Peyer's patch (tissue), 4 donors: ENCODE results near the gene ABHD17B. TPM values are rescaled to one million over a fixed set of nuclear protein-coding genes. Genes with fewer than 3 reads are reported as not detected.

ENCODE experiments used
- DNase-seq, 3 donors: peaks; one replicate each; pipeline ENCODE4 v3.0.0-alpha.2; 2017 to 2019
- H3K27ac ChIP-seq, 4 donors: fragments of 200-600 bp; sonication (generic); one replicate each; pipeline ENCODE4 v1.5.1; 2016 to 2019
- H3K27me3 ChIP-seq, 2 donors: fragments of 200-600 bp; sonication (generic); one replicate each; pipeline ENCODE4 v1.5.1; 2019
- H3K36me3 ChIP-seq, 3 donors: fragments of 200-600 bp; sonication (generic); one replicate each; pipeline ENCODE4 v1.5.1; 2016 to 2019
- H3K4me1 ChIP-seq, 4 donors: fragments of 200-600 bp; sonication (generic); one replicate each; pipeline ENCODE4 v1.5.1; 2016 to 2019
- H3K4me3 ChIP-seq, 4 donors: fragments of 200-600 bp; sonication (generic); 1 replicate in 3 of 4; 2 replicates in 1 of 4; pipeline ENCODE4 v1.5.1; 2016 to 2019; ENCODE audit warnings: mild to moderate bottlenecking in 1 of 4
- H3K9me3 ChIP-seq, 4 donors: fragments of 200-600 bp; sonication (generic); one replicate each; pipeline ENCODE4 v1.5.1; 2016 to 2019; ENCODE audit warnings: mild to moderate bottlenecking in 1 of 4
- POLR2A ChIP-seq, 2 donors: fragments of 450-650 bp; IDR thresholded peaks; one replicate each; pipeline ENCODE4 v1.5.1; 2017; ENCODE audit warnings: antibody characterized with exemption in 2 of 2, mild to moderate bottlenecking in 2 of 2, moderate library complexity in 2 of 2
- total RNA-seq, 4 donors: library from RNA; depleted of rRNA; stranded (reverse); fragments of >200 nt; gene quantifications; one replicate each; pipeline ENCODE4 v1.1.0, GENCODE V29; 2016
- TF ChIP-seq, protein P1 (sequence below), 6 experiments: fragments of 450-650 bp in 4 of 6; fragments of 200-600 bp in 2 of 6; sonication (generic) in 1 of 6; IDR thresholded peaks; one replicate each; pipeline ENCODE4 v1.5.1; 2017 to 2019; ENCODE audit warnings: antibody characterized with exemption in 6 of 6, mild to moderate bottlenecking in 3 of 6, moderate library complexity in 1 of 6

ABHD17B gene
- total RNA-seq, 4 donors from 2014 or later, result 23.9 to 39.1 (median 34.0) TPM

DNA sequence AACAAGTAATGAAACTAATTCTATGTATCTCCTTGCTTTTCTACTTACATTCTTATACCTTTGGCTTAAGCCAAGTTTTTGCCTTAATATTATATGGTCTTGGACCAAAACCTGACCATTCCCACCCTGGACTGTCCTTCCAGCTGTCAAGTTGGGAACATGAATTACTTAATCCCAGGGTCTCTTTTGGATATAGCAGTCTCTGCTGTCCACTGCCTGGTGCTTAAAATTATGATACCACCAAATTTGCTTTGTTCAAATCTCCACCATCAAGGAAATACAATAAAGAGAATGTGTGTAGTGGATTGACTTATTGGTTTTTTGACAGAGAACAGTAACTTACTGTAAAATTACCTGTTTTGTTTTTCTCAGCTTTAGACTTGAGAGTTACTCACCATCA lies 66.2 kb downstream of the ABHD17B start:
- Histone ChIP-seq H3K27ac (no peak overlapping the region), H3K4me1 (no peaks in the 10 kb centered on the region), H3K4me3 (no peak overlapping the region), H3K27me3 (no peaks in the 10 kb centered on the region), H3K36me3 (no peaks in the 10 kb centered on the region), H3K9me3 (no peaks in the 10 kb centered on the region)
- TF ChIP-seq POLR2A (IDR thresholded peaks at IDR 0.05), result no peak
- TF ChIP-seq, protein P1, sequence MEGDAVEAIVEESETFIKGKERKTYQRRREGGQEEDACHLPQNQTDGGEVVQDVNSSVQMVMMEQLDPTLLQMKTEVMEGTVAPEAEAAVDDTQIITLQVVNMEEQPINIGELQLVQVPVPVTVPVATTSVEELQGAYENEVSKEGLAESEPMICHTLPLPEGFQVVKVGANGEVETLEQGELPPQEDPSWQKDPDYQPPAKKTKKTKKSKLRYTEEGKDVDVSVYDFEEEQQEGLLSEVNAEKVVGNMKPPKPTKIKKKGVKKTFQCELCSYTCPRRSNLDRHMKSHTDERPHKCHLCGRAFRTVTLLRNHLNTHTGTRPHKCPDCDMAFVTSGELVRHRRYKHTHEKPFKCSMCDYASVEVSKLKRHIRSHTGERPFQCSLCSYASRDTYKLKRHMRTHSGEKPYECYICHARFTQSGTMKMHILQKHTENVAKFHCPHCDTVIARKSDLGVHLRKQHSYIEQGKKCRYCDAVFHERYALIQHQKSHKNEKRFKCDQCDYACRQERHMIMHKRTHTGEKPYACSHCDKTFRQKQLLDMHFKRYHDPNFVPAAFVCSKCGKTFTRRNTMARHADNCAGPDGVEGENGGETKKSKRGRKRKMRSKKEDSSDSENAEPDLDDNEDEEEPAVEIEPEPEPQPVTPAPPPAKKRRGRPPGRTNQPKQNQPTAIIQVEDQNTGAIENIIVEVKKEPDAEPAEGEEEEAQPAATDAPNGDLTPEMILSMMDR (IDR thresholded peaks at IDR 0.05), result no peak
- DNase-seq, result no peak

DNA sequence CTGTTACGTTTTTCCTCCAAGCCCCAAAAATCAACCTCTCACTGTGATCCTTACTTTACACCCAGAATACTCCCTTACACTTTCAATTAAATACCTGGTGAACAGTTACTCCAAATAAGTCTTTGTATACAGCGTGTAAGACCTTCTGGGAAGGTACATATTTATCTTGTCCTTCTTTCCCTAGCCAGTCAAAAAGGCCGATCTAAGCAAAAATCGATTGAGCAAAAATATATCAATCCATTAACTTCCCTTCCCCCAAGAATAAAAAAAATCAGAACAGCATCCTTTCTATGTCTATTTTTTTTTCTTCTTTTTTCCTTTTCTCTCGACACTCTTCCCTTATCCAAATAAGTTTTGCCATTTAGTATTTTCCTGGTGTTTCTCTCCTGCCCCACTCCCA lies 71.3 kb downstream of the ABHD17B start:
- Histone ChIP-seq H3K4me1 (no peaks in the 10 kb centered on the region), H3K4me3 (no peak overlapping the region), H3K27ac (no peak overlapping the region), H3K36me3 (no peaks in the 10 kb centered on the region), H3K27me3 (no peaks in the 10 kb centered on the region), H3K9me3 (no peaks in the 10 kb centered on the region)
- DNase-seq, result no peak
- TF ChIP-seq POLR2A (IDR thresholded peaks at IDR 0.05), result no peak
- TF ChIP-seq, protein P1 (IDR thresholded peaks at IDR 0.05), result no peak

DNA sequence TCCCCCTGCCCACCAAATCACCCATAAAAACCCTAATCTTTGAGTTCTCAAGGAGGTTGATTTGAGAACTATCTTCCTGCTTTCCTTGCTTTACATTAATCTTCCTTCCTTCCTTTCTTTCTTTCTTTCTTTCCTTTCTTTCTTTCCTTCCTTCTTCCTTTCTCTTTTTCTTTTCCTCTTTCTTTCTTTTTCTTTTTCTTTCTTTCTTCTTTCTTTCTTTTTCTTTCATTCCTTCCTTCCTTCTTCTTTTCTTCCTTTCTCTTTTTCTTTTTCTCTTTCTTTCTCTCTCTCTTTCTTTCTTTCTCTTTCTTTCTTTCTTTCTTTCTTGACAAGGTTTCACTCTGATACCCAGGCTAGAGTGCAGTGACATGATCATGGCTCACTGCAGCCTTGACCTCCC lies 75.4 kb downstream of the ABHD17B start:
- Histone ChIP-seq H3K27ac (no peak overlapping the region), H3K4me3 (no peak overlapping the region), H3K4me1 (no peaks in the 10 kb centered on the region), H3K27me3 (no peaks in the 10 kb centered on the region), H3K36me3 (no peaks in the 10 kb centered on the region), H3K9me3 (no peaks in the 10 kb centered on the region)
- DNase-seq, result no peak
- no peak for TF ChIP-seq POLR2A (IDR thresholded peaks at IDR 0.05)
- TF ChIP-seq, protein P1 (IDR thresholded peaks at IDR 0.05), result no peak

DNA sequence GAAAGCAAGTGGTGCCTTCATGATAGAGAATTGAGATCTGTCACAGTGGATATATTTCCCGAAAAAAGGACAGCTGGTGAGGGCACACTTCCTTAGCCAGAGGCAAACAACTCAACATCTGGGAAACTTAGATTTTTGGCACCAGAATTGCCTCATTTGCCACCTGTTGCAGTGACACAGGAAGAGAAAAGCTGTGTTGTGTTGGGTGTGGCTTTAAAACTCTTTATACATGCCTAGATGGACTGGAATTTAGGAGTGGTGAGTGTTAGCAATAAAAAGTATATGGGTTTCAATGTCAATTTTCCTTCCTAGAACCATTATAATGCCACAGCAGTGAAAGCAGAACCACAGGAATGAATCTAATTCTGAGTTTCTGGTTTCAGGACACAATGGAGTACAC lies 80.1 kb downstream of the ABHD17B start:
- Histone ChIP-seq H3K27ac (no peak overlapping the region), H3K4me3 (no peak overlapping the region), H3K4me1 (no peaks in the 10 kb centered on the region), H3K9me3 (no peaks in the 10 kb centered on the region), H3K27me3 (no peaks in the 10 kb centered on the region), H3K36me3 (no peaks in the 10 kb centered on the region)
- no peak for TF ChIP-seq POLR2A (IDR thresholded peaks at IDR 0.05)
- TF ChIP-seq, protein P1 (IDR thresholded peaks at IDR 0.05), result no peak
- no peak for DNase-seq

DNA sequence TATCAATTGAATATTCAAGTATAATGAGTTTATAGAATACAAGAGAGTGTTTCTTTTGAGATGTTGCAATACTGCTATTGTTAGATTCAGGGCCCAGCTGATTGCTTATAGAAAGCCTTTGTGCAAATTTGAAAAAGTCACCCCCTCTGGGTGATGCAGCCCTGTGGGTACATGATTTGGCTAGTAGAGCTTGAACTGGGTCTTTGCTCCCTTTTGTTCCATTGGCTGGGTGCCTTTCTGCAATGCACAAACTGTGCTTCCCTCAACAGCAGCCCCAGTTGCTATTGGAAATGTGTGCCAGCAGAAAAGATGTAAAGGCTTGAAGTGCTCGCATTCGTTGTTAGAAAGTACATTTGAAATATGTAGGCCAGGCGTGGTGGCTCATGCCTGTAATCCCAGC lies 80.8 kb downstream of the ABHD17B start:
- no peak for DNase-seq
- H3K9me3 ChIP-seq, result no peaks in the 10 kb centered on the region
- H3K4me1 ChIP-seq, result no peaks in the 10 kb centered on the region
- TF ChIP-seq, protein P1 (IDR thresholded peaks at IDR 0.05), result no peak
- no peak for TF ChIP-seq POLR2A (IDR thresholded peaks at IDR 0.05)
- H3K27me3 ChIP-seq, result no peaks in the 10 kb centered on the region
- no peak overlapping the region for H3K4me3 ChIP-seq
- H3K36me3 ChIP-seq, result no peaks in the 10 kb centered on the region
- H3K27ac ChIP-seq, result no peak overlapping the region

DNA sequence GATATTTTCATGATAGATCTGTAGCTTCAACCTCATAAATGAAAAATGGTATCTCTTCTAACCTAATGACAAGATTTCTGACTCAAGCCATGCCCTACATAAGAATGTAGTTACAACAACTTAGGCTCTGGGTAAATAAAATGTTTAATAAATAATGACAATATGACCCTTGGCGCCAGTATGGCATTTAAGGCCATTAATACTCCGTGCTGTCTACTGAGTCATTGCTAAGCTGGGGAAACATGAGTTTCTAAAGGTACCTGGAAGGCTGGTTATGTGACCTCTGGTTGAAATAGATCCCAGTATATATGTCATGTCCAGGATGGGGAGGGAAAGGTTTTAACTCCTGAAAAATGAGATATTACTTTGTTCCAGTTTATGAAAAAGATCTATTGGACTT lies 84.7 kb downstream of the ABHD17B start:
- no peaks in the 10 kb centered on the region for H3K36me3 ChIP-seq
- H3K27ac ChIP-seq, result no peak overlapping the region
- TF ChIP-seq, protein P1 (IDR thresholded peaks at IDR 0.05), result no peak
- no peak for TF ChIP-seq POLR2A (IDR thresholded peaks at IDR 0.05)
- H3K9me3 ChIP-seq, result no peaks in the 10 kb centered on the region
- no peaks in the 10 kb centered on the region for H3K4me1 ChIP-seq
- DNase-seq, result no peak
- no peak overlapping the region for H3K4me3 ChIP-seq
- H3K27me3 ChIP-seq, result no peaks in the 10 kb centered on the region
